GM18951 (cell line): ENCODE results near the gene CACNA1E.

Source experiments
- POLR2A ChIP-seq: IDR thresholded peaks from 4 replicates; pipeline ENCODE4 v1.6.1; 2011; ENCODE audit warnings: mild to moderate bottlenecking; ENCODE audit not compliant: insufficient read length, insufficient read depth; ENCODE audit errors: extremely low read depth
- in situ Hi-C: fragments of 300-500 bp; cut with MboI; formaldehyde crosslinking; loops from one replicate; pipeline ENCODE4 v1.12.0; 2022; ENCODE audit warnings: low sequenced_read_pairs, mixed read lengths, inconsistent platforms; ENCODE audit not compliant: unreplicated experiment

Gene CACNA1E

DNA sequence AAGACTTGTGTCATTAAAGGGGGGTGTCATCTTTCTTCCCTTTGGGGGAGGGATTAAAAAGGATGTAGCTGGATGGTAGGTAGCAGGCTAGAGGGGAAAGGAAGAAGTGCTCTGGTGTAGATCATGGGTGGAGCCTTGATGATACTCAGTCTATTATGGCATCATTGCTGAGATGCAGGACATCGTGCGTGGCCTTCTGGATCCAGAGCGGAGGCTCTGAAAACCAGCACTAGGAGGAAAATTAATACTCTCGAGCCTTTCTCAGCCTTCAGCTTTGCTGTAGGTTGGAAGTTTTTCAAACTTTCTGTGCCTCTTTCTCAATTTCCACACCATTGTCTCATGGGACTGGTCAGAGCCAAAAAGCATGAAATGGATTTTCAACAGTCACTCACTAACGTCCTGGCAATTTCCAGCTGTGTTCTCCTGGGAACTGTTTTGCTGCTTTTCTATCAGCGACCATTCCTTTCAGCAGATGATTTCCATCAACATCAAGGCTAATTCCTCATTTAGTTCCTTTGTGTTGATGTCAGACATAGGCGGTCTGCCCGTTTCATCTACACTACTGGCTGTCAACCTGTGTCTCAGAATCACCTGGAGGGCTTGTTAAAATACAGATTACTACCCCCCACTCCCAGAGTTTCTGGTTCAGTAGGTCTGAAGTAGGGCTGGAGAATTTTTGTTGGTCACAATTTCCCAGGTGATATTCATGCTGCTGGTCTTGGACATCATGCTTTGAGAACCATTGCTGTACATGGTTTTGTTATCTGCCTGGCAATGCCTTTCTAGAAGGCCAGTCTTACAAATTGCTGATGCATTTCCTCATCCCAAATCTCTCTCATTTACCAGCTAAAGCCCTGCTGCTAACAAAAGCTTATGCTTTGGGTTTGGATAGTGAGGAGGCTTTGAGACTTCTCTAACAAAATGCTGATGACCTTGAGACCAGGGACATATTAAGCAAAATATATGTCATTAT is 7.7 kb downstream of the CACNA1E start:
- in situ Hi-C loops = loop anchor here (25.0 kb wide), 1 partner anchor 571 kb away; the partner anchor contains the start of gene ZNF648
- no peak for TF ChIP-seq POLR2A

DNA sequence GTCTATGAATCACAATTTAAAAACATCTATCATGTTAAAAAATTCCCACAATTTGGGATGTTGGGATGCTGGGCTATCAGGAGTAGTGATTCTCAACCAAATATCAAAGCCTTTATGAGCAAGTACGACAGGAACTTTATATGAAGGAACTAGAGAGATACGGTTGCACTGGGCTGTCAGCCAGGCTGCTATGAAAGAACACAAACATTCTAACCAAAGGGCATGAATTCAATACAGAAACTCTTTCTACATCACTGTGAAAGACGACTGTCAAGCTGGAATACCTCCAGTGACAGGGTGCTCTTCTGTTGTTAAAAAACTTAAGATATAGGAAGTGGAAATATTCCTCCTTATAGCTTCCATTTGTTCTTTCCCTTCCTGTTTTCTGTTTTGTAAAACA is 9.8 kb downstream of the CACNA1E start:
- TF ChIP-seq POLR2A = no peak
- in situ Hi-C loops = loop anchor here (25.0 kb wide), 1 partner anchor 569 kb away; the partner anchor contains the start of gene ZNF648

DNA sequence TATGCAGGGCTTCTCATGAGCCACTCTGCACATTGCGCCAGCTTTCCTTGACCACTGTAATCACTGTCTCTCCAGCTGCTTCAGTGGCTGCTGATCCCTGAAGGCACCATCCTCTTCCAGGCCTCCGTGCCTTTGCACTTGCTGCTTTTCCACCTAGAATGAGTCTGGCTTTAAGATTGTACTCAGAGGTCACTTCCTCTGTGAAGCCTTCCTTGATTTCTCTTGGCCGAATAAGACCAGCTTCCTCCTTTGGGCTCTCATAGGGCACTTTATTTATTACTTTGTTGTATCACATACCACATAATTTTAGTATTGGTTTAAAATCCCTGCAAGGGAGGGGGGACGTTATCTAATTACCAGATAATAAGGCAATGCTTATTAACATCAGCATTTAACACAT is 10.6 kb downstream of the CACNA1E start:
- in situ Hi-C loops = loop anchor here (25.0 kb wide), 1 partner anchor 568 kb away; the partner anchor contains the start of gene ZNF648
- TF ChIP-seq POLR2A = no peak

DNA sequence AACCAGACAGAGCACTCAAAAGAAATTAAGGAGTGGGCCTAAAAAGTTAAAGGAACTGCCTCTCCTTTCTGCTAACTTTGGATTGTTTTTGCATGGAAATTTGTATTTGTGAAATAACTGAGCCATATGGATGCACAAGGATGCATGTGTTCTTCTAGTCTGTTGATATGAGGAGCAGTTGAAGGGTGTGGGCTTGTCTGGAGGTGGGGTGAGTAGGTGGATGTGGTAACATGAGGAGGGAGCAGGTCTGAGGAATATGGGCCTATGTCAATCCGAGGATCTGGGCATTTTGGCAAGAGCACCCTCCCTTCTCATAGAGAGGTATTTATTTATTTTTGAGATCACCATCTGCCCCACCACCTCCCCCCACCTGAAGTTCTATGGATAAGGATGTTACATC is 13.4 kb downstream of the CACNA1E start:
- in situ Hi-C loops = loop anchor here (25.0 kb wide), 1 partner anchor 566 kb away; the partner anchor contains the start of gene ZNF648

DNA sequence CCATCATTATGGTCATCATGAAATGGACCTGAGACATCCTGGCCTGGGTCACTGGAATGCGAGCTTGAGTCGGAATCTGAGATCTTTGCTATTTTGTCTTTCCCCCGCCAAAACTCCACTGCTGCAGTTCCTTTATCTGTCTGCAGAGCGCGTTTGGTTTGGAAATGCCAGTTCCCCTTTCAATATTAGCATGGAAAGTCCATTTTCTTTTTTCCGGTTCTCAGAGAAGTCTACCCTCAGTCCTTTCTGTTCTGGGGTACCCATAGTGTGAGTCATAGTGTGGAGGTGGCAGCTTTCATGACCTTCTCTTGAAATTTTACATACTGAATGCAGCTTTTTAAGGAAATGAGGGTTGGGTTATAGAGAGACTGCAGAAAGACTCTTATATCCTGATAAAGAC is 14.6 kb downstream of the CACNA1E start:
- in situ Hi-C loops = loop anchor here (25.0 kb wide), 1 partner anchor 564 kb away; the partner anchor contains the start of gene ZNF648
- TF ChIP-seq POLR2A = no peak

More for the DNA sequence above, 13.4 kb downstream of the CACNA1E start:
- TF ChIP-seq POLR2A = no peak

DNA sequence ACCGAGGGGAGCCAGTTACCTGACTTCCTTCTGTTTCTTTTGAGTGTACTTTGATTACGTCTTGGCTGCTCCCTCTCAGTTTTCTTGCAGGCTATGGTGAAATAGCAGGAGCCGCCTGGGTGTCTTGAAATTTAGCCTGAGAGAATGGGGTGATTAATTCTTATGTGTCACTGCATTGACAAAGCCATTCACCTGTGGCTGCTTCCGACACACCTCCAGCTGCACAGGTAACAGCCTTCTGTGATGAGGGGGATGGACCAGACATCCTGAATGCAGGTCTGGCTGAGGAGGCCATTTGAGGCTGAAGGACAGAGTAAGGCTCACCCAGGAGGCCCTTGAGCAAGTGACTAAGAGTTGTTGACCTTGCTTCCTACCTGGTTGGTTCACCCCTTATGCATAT is 16.5 kb downstream of the CACNA1E start:
- in situ Hi-C loops = loop anchor here (25.0 kb wide), 1 partner anchor 562 kb away; the partner anchor contains the start of gene ZNF648
- TF ChIP-seq POLR2A = no peak

DNA sequence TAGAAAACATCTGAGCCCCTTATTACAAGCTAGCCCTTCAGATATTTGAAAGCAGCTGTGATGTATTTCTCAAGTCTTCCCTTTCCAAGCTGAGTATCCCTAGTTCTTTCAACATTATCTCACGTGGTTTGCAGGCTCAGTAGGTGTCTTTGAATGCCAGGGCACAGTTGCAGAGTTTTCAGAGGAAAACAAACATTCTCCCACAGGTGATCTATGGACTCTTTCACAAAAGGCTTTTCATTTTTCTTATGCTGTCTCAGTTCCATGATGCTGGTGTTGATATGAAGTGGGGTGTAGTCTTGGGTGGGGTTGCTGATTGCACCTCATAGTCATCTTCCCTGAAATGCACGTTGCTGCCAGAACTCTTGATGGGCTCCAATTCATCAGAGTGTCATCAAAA is 17.3 kb downstream of the CACNA1E start:
- no peak for TF ChIP-seq POLR2A
- in situ Hi-C loops = no loop called here

DNA sequence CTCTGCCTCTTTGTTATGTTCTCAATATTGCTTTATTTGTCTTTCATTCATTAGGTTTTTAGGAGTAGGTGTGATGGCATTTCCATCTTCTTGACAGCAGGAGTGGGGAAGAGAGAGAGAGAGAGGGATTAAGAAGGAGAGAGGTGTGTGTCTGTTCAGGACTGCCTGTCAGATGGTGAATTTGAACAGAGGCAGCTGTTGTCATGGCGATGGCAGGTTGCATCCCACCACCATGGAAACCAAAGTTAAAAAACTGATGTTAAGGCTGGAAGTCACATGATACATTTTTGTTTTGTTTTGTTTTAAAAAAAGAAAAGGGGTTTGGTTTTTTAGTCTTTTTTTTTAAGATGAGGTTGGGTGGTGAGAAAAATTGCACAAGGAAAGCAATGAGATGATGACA is 18.3 kb downstream of the CACNA1E start:
- in situ Hi-C loops = no loop called here
- TF ChIP-seq POLR2A = no peak

DNA sequence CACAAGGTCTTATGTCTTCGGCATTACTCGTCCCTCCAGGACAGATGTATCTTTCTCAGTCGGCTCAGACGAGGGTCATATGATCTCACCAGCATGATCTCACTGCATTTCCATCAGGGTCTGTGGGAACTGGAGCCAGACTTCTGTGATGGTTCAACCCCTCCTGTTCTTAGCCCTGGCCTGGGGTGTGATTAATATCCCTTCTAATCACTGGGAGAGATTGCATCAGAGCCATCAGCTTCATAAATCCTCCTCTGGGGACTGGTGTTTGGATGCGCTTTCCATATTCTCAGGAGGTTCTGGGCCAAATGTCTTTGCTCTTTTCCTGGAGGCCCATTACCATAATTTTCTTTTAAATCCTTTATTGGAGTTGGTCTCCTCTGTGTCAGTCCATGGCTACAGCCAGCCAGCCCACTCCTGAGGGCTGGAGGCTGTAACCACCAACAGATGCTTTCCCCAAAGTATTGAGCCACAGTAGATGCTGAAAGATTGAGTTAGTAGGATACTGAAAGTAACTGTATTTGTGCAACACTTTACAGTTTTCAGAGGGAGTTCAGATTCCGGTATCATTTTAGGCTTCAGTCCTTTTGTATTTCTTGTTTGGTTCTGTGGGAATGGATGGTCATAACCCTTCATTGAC is 20.0 kb downstream of the CACNA1E start:
- TF ChIP-seq POLR2A = no peak

DNA sequence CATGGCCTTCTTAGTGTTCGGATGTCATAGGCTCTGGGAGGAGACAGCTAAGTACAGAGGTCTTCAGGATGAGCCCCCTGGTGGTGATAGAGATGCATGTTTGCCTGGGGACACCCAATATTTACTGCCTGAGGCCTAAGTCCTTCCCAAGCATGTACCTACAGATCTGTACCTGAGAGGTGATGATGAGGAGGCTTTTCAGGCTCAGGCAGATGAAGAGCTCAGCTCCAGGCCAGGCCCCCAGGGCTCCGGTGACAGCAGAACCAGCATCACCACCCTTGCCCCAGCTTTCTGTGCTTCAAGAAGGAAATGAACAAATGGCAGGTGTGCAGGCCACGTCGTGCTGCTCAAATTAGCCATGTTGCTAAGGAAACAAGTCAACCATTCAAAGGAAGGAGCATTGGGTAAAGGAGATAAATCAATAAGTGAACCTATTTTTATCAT is 21.1 kb downstream of the CACNA1E start:
- no peak for TF ChIP-seq POLR2A
- in situ Hi-C loops = no loop called here

More for the DNA sequence above, 20.0 kb downstream of the CACNA1E start:
- in situ Hi-C loops = no loop called here

DNA sequence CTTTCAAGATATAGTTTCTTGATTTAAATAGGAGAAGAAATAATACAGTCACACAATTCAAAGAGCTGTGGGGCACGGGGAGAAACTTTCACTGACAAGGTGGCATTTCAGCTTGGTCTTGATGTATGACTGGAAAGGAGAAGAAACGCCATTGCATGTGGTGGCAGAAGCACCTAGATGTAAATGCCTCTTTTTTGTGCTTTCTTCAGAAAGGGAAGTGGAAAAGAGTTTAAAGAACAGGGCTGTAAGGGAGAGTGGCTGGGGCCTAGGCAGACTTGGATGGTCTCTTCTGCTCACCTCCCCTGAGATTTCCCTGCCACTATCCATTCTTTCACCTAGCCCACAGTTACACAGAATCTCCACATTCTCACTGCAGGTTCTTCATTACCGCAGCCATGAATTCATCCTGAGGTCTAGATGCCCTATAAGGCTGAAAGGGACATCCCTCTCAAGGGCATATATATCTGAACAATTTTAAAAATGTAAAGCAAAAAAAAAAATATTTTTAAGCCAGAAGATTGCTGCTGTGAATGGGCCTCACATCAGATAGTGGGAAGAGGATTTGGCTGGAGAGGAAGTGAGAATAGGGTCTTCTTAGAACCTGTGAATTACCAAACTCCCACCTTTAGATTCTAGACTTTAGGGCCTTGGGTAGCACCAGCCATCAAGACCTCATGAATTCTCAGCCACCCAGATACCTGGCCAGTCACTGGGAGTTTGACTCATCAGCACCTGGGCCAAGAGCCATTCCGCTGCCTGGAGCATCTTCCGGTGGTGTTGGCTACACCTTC is 23.4 kb downstream of the CACNA1E start:
- no peak for TF ChIP-seq POLR2A
- in situ Hi-C loops = no loop called here

DNA sequence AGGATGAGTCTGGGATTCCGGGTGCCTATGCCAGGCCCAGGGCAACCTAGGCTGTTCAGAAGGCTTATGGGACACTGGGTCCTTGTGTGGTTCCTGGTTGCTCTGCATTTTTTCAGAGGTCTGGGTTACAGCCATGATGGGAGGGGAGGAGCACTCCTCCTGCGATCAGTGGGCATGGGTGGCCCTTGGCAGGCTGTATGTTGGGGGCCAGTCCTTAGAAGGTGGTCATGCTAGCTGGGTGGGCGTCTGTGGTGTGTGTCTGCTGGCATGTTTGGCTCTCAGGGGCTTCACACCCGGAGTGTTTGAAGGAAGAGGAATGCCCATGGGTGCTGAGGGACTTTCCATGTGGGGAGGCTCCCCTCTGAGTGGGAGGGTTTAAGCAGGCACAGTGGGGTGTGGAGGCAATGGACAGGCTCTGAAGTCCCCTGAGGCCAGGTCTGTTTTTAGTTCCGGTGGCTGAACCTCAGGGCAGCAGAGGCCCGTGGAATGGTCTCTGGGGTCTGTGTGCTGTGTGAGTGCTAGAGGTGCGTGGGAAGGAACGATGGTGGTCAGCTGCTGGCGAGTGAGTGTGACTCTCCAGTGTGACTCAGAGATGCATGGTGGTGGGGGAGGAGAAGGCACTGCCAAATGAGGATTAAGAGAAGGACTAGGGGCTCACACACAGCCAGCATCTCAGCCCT is 25.3 kb downstream of the CACNA1E start:
- in situ Hi-C loops = no loop called here
- TF ChIP-seq POLR2A = no peak
